ENCODE results near the gene GPATCH8. TPM values are rescaled to one million over a fixed set of nuclear protein-coding genes. Genes with fewer than 3 reads are reported as not detected.

Gene GPATCH8
- total and polyA plus RNA-seq, 9 of the 15 experiments (the other 6 are each of a cell fraction or from before 2014, with no cell fraction given) = 10.6 to 29.6 (median 13.2) TPM

DNA sequence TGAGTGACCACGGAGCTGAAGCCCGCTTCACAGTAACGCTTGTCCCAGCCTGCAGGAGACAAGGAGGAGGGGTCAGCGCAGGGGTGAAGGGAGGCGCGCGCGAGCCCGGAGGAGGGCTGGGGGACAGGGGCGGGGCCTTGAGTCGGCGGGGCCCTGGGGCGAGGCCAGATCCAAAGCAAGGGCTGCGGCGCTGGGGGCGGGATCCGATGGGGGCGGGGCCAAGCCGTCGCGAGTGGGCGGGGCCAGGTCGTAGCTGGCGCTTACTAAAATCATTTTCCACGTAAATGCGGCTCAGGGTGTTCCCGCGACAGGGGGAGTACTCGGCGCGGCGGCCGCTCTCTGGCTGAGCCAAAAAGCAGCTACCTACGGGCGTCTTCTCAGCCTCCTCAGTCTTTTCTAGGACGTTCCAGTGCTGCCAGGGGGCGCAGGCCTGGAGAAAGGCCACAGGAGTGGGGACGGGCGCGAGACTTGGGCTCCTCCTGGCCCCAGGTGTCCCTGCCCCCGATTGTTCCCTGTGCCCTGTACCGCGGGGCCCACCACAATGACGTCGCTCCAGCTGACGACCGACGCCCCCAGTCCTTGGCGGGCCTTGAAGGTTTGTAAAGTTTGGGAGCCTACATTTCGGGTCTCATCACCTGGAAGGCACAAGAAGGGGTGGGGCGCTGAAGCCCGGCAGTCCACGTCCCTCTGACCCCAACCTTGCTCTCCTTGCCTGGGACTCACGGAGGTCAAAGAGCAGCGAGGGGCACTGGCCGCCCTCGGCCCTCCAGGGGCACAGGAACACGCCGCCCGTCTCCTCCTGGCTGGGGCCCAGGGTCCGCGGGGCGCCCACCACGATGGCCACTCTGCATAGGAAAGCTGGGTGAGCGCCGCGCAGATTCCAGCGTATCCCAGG is 117.7 kb downstream of the GPATCH8 start (continued):
- no peak for TF ChIP-seq CEBPG (CRISPR knock-in tag; IDR thresholded peaks at IDR 0.05)
- no peak for TF ChIP-seq CEBPG (tag; conservative IDR thresholded peaks at IDR 0.05 in 1 of 2, IDR thresholded peaks at IDR 0.05 in 1 of 2)
- no peak for TF ChIP-seq ZNF449 (CRISPR knock-in tag; IDR thresholded peaks at IDR 0.05)
- TF ChIP-seq NRF1 (conservative IDR thresholded peaks at IDR 0.05 in 1 of 2, IDR thresholded peaks at IDR 0.05 in 1 of 2) = peak; percentile 58 to 61
- TF ChIP-seq ZFP30 (CRISPR knock-in tag; IDR thresholded peaks at IDR 0.05; ENCODE audit: borderline replicate concordance) = no peak
- TF ChIP-seq GTF2A2 (tag; IDR thresholded peaks at IDR 0.05) = no peak
- TF ChIP-seq CHD2 (IDR thresholded peaks at IDR 0.05; ENCODE audit: low read depth, low read length) = peak; percentile 72
- TF ChIP-seq SIN3A (IDR thresholded peaks at IDR 0.05; ENCODE audit: borderline replicate concordance in 2 of 2, control insufficient read depth in 1 of 2, low read depth in 2 of 2, low read length in 2 of 2) = no peak; a peak in 1 of 4 replicates
- no peak for TF ChIP-seq RFX5 (IDR thresholded peaks at IDR 0.05; ENCODE audit: low read depth, low read length)
- TF ChIP-seq WHSC1 (IDR thresholded peaks at IDR 0.05; ENCODE audit: low read length) = no peak
- no peak for TF ChIP-seq THRAP3 (IDR thresholded peaks at IDR 0.05; ENCODE audit: borderline replicate concordance)
- TF ChIP-seq, protein P1, sequence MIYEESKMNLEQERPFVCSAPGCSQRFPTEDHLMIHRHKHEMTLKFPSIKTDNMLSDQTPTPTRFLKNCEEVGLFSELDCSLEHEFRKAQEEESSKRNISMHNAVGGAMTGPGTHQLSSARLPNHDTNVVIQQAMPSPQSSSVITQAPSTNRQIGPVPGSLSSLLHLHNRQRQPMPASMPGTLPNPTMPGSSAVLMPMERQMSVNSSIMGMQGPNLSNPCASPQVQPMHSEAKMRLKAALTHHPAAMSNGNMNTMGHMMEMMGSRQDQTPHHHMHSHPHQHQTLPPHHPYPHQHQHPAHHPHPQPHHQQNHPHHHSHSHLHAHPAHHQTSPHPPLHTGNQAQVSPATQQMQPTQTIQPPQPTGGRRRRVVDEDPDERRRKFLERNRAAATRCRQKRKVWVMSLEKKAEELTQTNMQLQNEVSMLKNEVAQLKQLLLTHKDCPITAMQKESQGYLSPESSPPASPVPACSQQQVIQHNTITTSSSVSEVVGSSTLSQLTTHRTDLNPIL (CRISPR knock-in tag; IDR thresholded peaks at IDR 0.05) = no peak
- TF ChIP-seq TCFL5 (CRISPR knock-in tag; conservative IDR thresholded peaks at IDR 0.05) = no peak
- no peak for TF ChIP-seq ZNF282 (CRISPR knock-in tag; IDR thresholded peaks at IDR 0.05)
- no peak for TF ChIP-seq ZNF431 (CRISPR knock-in tag; IDR thresholded peaks at IDR 0.05)
- TF ChIP-seq, protein P2, sequence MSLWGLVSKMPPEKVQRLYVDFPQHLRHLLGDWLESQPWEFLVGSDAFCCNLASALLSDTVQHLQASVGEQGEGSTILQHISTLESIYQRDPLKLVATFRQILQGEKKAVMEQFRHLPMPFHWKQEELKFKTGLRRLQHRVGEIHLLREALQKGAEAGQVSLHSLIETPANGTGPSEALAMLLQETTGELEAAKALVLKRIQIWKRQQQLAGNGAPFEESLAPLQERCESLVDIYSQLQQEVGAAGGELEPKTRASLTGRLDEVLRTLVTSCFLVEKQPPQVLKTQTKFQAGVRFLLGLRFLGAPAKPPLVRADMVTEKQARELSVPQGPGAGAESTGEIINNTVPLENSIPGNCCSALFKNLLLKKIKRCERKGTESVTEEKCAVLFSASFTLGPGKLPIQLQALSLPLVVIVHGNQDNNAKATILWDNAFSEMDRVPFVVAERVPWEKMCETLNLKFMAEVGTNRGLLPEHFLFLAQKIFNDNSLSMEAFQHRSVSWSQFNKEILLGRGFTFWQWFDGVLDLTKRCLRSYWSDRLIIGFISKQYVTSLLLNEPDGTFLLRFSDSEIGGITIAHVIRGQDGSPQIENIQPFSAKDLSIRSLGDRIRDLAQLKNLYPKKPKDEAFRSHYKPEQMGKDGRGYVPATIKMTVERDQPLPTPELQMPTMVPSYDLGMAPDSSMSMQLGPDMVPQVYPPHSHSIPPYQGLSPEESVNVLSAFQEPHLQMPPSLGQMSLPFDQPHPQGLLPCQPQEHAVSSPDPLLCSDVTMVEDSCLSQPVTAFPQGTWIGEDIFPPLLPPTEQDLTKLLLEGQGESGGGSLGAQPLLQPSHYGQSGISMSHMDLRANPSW (CRISPR knock-in tag; IDR thresholded peaks at IDR 0.05) = 0 out of 2 replicates have a peak, but pooled peaks have one; percentile 69
- no peak for TF ChIP-seq CBX2 (IDR thresholded peaks at IDR 0.05; ENCODE audit: insufficient read depth, low read length, poor library complexity, severe bottlenecking)
- TF ChIP-seq, protein P3, sequence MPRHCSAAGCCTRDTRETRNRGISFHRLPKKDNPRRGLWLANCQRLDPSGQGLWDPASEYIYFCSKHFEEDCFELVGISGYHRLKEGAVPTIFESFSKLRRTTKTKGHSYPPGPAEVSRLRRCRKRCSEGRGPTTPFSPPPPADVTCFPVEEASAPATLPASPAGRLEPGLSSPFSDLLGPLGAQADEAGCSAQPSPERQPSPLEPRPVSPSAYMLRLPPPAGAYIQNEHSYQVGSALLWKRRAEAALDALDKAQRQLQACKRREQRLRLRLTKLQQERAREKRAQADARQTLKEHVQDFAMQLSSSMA (CRISPR knock-in tag; IDR thresholded peaks at IDR 0.05) = no peak

Data from K562 (cell line).